Measurements from ENCODE around the gene KRT84.

DNA sequence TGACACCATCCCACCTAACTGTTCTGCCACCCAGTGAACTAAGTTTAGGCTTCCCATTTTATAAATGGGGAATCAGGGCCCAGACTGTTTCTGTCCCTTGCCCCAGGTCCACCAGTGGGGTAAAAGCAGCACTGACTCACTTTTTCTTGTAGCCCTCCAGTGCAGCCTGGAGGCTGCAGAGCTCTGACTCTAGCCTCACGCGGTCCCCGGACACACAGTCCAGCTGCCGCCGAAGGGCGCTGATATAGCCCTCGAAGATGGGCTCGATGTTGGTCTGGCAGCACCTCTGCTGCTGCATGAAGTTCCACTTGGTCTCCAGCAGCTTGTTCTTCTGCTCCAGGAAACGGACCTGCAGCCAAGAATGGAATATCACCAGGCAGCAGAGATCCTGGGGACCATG is 18.1 kb upstream of the KRT84 start:
- TF ChIP-seq, protein P1, sequence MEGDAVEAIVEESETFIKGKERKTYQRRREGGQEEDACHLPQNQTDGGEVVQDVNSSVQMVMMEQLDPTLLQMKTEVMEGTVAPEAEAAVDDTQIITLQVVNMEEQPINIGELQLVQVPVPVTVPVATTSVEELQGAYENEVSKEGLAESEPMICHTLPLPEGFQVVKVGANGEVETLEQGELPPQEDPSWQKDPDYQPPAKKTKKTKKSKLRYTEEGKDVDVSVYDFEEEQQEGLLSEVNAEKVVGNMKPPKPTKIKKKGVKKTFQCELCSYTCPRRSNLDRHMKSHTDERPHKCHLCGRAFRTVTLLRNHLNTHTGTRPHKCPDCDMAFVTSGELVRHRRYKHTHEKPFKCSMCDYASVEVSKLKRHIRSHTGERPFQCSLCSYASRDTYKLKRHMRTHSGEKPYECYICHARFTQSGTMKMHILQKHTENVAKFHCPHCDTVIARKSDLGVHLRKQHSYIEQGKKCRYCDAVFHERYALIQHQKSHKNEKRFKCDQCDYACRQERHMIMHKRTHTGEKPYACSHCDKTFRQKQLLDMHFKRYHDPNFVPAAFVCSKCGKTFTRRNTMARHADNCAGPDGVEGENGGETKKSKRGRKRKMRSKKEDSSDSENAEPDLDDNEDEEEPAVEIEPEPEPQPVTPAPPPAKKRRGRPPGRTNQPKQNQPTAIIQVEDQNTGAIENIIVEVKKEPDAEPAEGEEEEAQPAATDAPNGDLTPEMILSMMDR (IDR thresholded peaks at IDR 0.05 in 2 of 3, conservative IDR thresholded peaks at IDR 0.05 in 1 of 3; ENCODE audit: insufficient read depth in 2 of 3, low read depth in 1 of 3, low read length in 3 of 3): no peak
- no peak for TF ChIP-seq TCF7L2 (IDR thresholded peaks at IDR 0.05; ENCODE audit: low read depth, low read length)
- no peak for TF ChIP-seq ZNF224 (CRISPR knock-in tag; IDR thresholded peaks at IDR 0.05)
- TF ChIP-seq TAF7 (tag; IDR thresholded peaks at IDR 0.05): no peak
- TF ChIP-seq, protein P2, sequence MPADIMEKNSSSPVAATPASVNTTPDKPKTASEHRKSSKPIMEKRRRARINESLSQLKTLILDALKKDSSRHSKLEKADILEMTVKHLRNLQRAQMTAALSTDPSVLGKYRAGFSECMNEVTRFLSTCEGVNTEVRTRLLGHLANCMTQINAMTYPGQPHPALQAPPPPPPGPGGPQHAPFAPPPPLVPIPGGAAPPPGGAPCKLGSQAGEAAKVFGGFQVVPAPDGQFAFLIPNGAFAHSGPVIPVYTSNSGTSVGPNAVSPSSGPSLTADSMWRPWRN (IDR thresholded peaks at IDR 0.05; ENCODE audit: low read depth): no peak
- TF ChIP-seq SIN3B (IDR thresholded peaks at IDR 0.05; ENCODE audit: low read depth): no peak
- TF ChIP-seq POLR2AphosphoS5 (IDR thresholded peaks at IDR 0.05; ENCODE audit: control insufficient read depth, insufficient read depth, low read depth, low read length): no peak
- no peak for TF ChIP-seq GATA2 (CRISPR knock-in tag; IDR thresholded peaks at IDR 0.05)
